NCI-H460 (cell line): ENCODE results near the gene UBR4. TPM values are rescaled to one million over a fixed set of nuclear protein-coding genes. Genes with fewer than 3 reads are reported as not detected.

Experiments used
- total RNA-seq: library from RNA; depleted of rRNA; stranded (reverse); fragments of >200 nt; shearing (Covaris generic); gene quantifications from 2 replicates; pipeline ENCODE4 v1.2.3, GENCODE V29; 2014; rRNA removed

Gene UBR4
- total RNA-seq, 1 experiment from 2014 or later = 210 TPM

Other genes with a start within 250 kb of the UBR4 start
- gene EMC1, start 41.3 kb upstream of the UBR4 start, total RNA-seq = 67.6 and 79.0 TPM in 2 replicates
- 35.8 and 36.9 TPM in 2 replicates for gene MRTO4, start 41.5 kb upstream of the UBR4 start, total RNA-seq
- 0.17 and 0.22 TPM in 2 replicates for gene AKR7A3, start 78.5 kb upstream of the UBR4 start, total RNA-seq
- gene AKR7A2, start 101.9 kb upstream of the UBR4 start, total RNA-seq = 27.5 and 29.9 TPM in 2 replicates
- 10.2 and 10.5 TPM in 2 replicates for gene SLC66A1, start 102.1 kb upstream of the UBR4 start, total RNA-seq